ENCODE data around the gene RNF215.
"Not testable (repeated sequence)": the region's sequence is repeated elsewhere in the genome, so short reads cannot be mapped to it uniquely, and the experiment has no call there.

The RNF215 gene

DNA sequence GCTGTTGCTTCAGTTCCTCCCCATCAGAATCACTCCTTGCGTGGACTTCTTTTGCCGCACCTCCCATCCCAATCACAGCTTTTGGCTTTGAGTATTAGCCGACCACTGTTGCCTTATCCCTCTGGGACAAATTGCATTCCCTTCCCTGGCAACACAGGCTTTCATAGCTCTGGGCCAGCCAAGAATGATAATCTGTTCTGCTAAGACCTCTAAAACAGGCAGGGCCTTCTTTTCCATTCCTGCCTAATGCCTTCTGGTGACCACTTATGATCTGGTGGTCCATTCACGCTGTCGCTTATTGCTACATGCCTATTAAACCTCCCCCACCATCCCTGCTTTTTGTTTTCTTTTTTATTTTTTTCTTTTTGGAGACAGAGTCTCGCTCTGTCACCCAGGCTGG is 19.2 kb upstream of the RNF215 start:
- no peak for TF ChIP-seq CTCF (conservative IDR thresholded peaks at IDR 0.05)
- no peak overlapping the region for H3K27ac ChIP-seq

- H3K27ac ChIP-seq, result no peak overlapping the region
- no peak for TF ChIP-seq CTCF (conservative IDR thresholded peaks at IDR 0.05)
Measured at GRCh38 chr22:30405731-30406130, 18.5 kb upstream of the RNF215 start.

GRCh38 chr22:30404307-30404706 is 17.1 kb upstream of the RNF215 start:
- no peak for TF ChIP-seq CTCF (conservative IDR thresholded peaks at IDR 0.05)

DNA sequence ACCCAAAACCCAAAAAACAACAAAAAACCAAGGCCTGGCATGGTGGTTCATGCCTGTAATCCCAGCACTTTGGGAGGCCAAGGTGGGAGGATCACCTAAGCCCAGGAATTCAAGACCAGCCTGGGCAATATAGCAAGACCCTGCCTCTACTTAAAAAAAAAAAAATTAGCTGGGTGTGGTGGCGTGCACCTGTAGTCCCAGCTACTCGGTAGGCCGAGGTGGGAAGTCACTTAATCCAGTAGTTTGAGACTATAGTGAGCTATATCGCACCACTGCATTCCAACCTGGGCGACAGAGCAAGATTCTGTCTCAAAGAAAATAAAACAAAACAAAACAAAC is 15.5 kb upstream of the RNF215 start:
- H3K27ac ChIP-seq, result not testable (repeated sequence)

More at GRCh38 chr22:30404307-30404706, 17.1 kb upstream of the RNF215 start:
- H3K27ac ChIP-seq, result no peak overlapping the region

- H3K27ac ChIP-seq, result no peak overlapping the region
Measured at GRCh38 chr22:30402028-30402765, 15.0 kb upstream of the RNF215 start.

DNA sequence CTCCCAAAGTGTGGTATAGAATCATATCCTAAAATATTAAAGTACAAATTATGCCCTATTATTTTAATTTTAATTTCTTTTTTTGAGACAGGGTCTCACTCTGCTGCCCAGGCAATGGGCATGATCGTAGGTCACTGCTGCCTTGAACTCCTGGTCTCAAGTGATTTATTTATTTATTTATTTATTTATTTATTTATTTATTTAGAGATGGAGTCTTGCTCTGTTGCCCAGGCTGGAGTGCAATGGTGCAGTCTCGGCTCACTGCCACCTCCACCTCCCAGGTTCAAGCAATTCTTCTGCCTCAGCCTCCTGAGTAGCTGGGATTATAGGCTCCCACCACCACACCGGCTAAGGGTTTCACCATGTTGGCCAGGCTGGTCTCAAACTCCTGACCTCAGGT is 13.8 kb upstream of the RNF215 start:
- H3K27ac ChIP-seq, result not testable (repeated sequence)

More at GRCh38 chr22:30402028-30402765, 15.0 kb upstream of the RNF215 start:
- no peak for TF ChIP-seq CTCF (conservative IDR thresholded peaks at IDR 0.05)

- TF ChIP-seq CTCF (conservative IDR thresholded peaks at IDR 0.05), result no peak
- no peak overlapping the region for H3K27ac ChIP-seq
Measured at GRCh38 chr22:30400159-30400558, 12.9 kb upstream of the RNF215 start.

DNA sequence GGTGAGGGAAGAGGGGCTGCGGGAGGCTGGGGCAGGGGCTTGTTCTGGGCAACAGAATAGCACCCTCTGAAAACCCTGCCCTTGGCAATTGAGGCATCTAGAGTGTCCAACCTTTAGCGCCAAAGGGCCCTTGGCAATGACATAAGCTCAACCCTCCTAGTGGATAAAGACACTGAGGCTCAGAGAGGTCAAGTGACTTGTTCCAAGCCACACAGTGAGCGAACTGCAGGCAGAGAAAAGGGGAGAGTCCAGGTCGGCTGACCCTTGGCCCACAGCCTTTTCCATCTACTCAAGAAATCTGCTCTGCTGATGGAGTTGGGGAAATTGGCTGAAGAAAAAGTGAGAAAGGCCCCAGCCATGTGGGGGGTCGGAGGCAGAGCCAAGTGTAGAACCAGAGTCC is 12.5 kb upstream of the RNF215 start:
- TF ChIP-seq CTCF (conservative IDR thresholded peaks at IDR 0.05), result no peak

More for the DNA sequence above, 12.5 kb upstream of the RNF215 start:
- H3K27ac ChIP-seq, result no peak overlapping the region
